ENCODE results near the gene ADGRL1. TPM values are rescaled to one million over a fixed set of nuclear protein-coding genes. Genes with fewer than 3 reads are reported as not detected.
A peak's percentile ranks its signal among the peaks of the same experiment; 100 is the strongest.

Gene ADGRL1
- total RNA-seq, 1 donor: 1.7 TPM

- TF ChIP-seq, protein P1, sequence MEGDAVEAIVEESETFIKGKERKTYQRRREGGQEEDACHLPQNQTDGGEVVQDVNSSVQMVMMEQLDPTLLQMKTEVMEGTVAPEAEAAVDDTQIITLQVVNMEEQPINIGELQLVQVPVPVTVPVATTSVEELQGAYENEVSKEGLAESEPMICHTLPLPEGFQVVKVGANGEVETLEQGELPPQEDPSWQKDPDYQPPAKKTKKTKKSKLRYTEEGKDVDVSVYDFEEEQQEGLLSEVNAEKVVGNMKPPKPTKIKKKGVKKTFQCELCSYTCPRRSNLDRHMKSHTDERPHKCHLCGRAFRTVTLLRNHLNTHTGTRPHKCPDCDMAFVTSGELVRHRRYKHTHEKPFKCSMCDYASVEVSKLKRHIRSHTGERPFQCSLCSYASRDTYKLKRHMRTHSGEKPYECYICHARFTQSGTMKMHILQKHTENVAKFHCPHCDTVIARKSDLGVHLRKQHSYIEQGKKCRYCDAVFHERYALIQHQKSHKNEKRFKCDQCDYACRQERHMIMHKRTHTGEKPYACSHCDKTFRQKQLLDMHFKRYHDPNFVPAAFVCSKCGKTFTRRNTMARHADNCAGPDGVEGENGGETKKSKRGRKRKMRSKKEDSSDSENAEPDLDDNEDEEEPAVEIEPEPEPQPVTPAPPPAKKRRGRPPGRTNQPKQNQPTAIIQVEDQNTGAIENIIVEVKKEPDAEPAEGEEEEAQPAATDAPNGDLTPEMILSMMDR (IDR thresholded peaks at IDR 0.05; ENCODE audit: insufficient read depth, low read depth, low read length): no peak
- no peak overlapping the region for H3K4me3 ChIP-seq (ENCODE audit: low read depth, low read length)
- no peak for DNase-seq (ENCODE audit: low read depth)
These were observed 85.5 kb downstream of the ADGRL1 start for GRCh38 chr19:14120497-14120780.

- no peak for DNase-seq (ENCODE audit: low read depth)
- TF ChIP-seq, protein P1 (IDR thresholded peaks at IDR 0.05; ENCODE audit: insufficient read depth, low read depth, low read length): no peak
- H3K4me3 ChIP-seq (ENCODE audit: low read depth, low read length): no peak overlapping the region
These were observed 86.1 kb downstream of the ADGRL1 start for GRCh38 chr19:14119644-14120496.

DNA sequence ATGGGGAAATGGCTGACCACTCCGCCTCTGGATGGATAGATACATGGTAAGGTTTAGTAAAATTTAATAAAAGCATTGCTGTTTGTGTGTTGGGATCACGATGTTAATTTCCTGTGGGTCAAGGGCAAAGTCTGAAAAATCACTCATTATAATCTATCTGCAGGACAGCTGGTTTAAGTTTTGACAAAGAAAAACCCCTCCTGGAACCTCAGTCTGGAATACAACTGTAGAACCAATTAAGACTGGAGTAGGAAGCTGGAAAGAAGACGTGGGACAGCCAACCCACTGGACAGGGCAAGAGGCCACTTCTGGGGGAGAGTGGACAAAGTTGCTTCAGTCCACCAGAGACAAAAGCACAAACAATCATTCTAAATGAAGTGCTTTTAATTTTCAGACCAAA lies 86.8 kb downstream of the ADGRL1 start:
- H3K4me3 ChIP-seq (ENCODE audit: low read depth, low read length): peak overlapping the region; percentile 56
- TF ChIP-seq, protein P1 (IDR thresholded peaks at IDR 0.05; ENCODE audit: insufficient read depth, low read depth, low read length): no peak
- no peak for DNase-seq (ENCODE audit: low read depth)

DNA sequence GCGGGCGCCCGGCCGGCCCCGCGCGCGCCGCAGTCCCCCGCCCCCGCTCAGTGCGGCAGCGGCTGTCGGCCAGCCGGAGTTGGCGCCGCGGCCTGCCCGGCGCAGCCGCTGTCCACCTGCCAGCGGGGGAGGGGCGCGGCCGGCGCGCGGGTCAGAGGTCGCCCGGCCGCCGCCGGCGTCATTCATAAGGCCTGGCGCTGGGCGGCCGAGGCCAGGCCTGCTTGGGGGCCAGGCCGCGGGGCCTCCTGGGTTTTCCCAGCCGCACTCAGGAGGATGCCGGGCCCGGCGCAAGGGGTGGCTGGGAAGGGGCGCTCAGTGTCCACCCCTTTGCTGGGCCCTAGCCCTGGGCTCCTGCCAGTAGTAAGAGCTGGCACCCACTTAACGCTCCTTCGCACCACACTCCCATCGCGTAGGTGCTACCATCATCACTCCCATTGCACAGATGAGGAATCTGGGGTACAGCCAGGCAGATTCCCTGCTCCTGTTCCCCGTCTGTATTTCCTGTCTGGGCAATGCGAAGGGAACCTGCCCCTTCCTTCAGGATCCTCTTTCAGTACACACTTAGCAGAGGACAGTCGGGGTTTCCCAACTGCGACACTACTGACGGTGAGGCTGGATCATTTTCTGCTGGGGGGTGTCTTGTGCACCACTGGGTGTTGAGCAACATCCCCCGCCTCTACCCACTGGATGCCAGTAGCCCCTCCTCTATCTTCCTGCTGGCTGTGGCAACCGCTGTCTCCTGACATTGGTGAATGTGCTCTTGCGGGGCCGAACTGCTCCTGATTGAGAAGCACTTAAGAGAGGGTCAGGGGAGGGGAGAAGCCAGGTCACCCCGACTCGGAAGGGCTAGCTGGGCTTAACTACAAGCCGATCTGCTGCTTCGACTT lies 87.6 kb downstream of the ADGRL1 start:
- peak overlapping the region; percentile 56 for H3K4me3 ChIP-seq (ENCODE audit: low read depth, low read length)
- TF ChIP-seq, protein P1 (IDR thresholded peaks at IDR 0.05; ENCODE audit: insufficient read depth, low read depth, low read length): no peak
- peak; percentile 94 for DNase-seq (ENCODE audit: low read depth)

- H3K4me3 ChIP-seq (ENCODE audit: low read depth, low read length): peak within 1 kb of the TSS; percentile 91
- peak; percentile 99 for DNase-seq (ENCODE audit: low read depth)
- TF ChIP-seq, protein P1 (IDR thresholded peaks at IDR 0.05; ENCODE audit: insufficient read depth, low read depth, low read length): no peak
These were observed 88.3 kb downstream of the ADGRL1 start, which contains the start of gene PRKACA for GRCh38 chr19:14117668-14118164. TSS of gene PRKACA (minus strand) at chr19:14117762. CDS start at chr19:14117547, 215 bp downstream.

GRCh38 chr19:14116918-14117578 lies 88.9 kb downstream of the ADGRL1 start:
- TF ChIP-seq, protein P1 (IDR thresholded peaks at IDR 0.05; ENCODE audit: insufficient read depth, low read depth, low read length): no peak
- H3K4me3 ChIP-seq (ENCODE audit: low read depth, low read length): peak overlapping the region; percentile 91
- no peak for DNase-seq (ENCODE audit: low read depth)

All from fibroblast of villous mesenchyme (primary cell).